ENCODE measurements around the gene PACSIN2.

DNA sequence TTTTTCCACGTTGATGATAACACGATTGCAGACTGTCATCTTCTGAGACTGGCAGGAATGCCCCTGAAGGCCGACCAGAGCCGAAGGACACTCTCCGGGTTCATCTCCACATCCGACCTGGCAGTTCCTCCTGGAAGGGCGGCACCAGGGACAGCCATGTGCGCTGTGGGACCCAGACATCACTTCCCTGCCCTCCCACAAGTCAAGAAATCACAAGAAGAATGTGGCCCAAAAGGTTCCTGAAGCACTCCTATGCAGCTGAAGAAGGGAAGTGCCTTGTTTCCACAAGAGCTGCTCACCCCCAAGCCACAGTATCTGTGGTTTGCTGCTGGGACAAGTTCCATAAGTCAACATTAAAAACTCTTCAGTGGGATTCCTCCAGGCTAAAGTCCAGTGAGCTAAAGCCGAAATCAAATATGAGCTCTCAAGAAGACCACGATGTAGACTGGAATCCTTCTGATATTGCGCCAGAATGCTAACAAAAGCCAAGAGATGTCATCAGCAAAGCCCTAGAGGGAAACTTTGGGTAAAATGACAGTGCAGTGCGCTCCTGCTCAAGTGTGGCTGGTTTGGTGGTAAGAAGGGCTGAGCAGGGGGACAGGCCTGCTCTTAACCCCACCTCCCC lies 21.2 kb downstream of the PACSIN2 start:
- TF ChIP-seq, protein P1, sequence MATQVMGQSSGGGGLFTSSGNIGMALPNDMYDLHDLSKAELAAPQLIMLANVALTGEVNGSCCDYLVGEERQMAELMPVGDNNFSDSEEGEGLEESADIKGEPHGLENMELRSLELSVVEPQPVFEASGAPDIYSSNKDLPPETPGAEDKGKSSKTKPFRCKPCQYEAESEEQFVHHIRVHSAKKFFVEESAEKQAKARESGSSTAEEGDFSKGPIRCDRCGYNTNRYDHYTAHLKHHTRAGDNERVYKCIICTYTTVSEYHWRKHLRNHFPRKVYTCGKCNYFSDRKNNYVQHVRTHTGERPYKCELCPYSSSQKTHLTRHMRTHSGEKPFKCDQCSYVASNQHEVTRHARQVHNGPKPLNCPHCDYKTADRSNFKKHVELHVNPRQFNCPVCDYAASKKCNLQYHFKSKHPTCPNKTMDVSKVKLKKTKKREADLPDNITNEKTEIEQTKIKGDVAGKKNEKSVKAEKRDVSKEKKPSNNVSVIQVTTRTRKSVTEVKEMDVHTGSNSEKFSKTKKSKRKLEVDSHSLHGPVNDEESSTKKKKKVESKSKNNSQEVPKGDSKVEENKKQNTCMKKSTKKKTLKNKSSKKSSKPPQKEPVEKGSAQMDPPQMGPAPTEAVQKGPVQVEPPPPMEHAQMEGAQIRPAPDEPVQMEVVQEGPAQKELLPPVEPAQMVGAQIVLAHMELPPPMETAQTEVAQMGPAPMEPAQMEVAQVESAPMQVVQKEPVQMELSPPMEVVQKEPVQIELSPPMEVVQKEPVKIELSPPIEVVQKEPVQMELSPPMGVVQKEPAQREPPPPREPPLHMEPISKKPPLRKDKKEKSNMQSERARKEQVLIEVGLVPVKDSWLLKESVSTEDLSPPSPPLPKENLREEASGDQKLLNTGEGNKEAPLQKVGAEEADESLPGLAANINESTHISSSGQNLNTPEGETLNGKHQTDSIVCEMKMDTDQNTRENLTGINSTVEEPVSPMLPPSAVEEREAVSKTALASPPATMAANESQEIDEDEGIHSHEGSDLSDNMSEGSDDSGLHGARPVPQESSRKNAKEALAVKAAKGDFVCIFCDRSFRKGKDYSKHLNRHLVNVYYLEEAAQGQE (IDR thresholded peaks at IDR 0.05; ENCODE audit: insufficient read depth in 1 of 2, low read depth in 2 of 2, low read length in 1 of 2), result no peak
- TF ChIP-seq, protein P2, sequence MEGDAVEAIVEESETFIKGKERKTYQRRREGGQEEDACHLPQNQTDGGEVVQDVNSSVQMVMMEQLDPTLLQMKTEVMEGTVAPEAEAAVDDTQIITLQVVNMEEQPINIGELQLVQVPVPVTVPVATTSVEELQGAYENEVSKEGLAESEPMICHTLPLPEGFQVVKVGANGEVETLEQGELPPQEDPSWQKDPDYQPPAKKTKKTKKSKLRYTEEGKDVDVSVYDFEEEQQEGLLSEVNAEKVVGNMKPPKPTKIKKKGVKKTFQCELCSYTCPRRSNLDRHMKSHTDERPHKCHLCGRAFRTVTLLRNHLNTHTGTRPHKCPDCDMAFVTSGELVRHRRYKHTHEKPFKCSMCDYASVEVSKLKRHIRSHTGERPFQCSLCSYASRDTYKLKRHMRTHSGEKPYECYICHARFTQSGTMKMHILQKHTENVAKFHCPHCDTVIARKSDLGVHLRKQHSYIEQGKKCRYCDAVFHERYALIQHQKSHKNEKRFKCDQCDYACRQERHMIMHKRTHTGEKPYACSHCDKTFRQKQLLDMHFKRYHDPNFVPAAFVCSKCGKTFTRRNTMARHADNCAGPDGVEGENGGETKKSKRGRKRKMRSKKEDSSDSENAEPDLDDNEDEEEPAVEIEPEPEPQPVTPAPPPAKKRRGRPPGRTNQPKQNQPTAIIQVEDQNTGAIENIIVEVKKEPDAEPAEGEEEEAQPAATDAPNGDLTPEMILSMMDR (IDR thresholded peaks at IDR 0.05), result no peak
